KMS-11 (cell line): Measurements from ENCODE around the gene NLRP14.

ENCODE experiments used
- H2AFZ ChIP-seq: fragments of 200-600 bp; sonication (generic); 2 replicates; pipeline ENCODE4 v1.6.1; 2016; ENCODE audit warnings: antibody characterized with exemption, mixed run types, low read depth
- H3K27ac ChIP-seq: fragments of 200-600 bp; sonication (generic); 2 replicates; pipeline ENCODE4 v1.6.1; 2016; ENCODE audit warnings: mild to moderate bottlenecking, mixed run types
- H3K27me3 ChIP-seq: fragments of 200-600 bp; sonication (generic); 2 replicates; pipeline ENCODE4 v1.6.1; 2017; ENCODE audit warnings: mild to moderate bottlenecking, low read depth, mixed run types, moderate library complexity; ENCODE audit not compliant: insufficient read depth
- H3K36me3 ChIP-seq: fragments of 200-600 bp; sonication (generic); 2 replicates; pipeline ENCODE4 v1.6.1; 2017; ENCODE audit warnings: mild to moderate bottlenecking, mixed run types; ENCODE audit not compliant: insufficient read depth
- H3K4me1 ChIP-seq: fragments of 200-600 bp; sonication (generic); 2 replicates; pipeline ENCODE4 v1.6.1; 2016; ENCODE audit warnings: mild to moderate bottlenecking, low read depth, mixed run types; ENCODE audit not compliant: poor library complexity, severe bottlenecking
- H3K4me2 ChIP-seq: fragments of 200-600 bp; sonication (generic); 2 replicates; pipeline ENCODE4 v1.7.0; 2016; ENCODE audit warnings: mild to moderate bottlenecking, mixed run types
- H3K4me3 ChIP-seq: fragments of 200-600 bp; sonication (generic); IDR thresholded peaks from 2 replicates; pipeline ENCODE4 v1.6.1; 2017; ENCODE audit warnings: low read depth, low read length, mixed read lengths; ENCODE audit not compliant: insufficient read depth
- H3K79me2 ChIP-seq: fragments of 200-600 bp; sonication (generic); 2 replicates; pipeline ENCODE4 v1.6.1; 2016; ENCODE audit warnings: low read depth, mixed run types; ENCODE audit not compliant: insufficient read depth
- H3K9ac ChIP-seq: fragments of 200-600 bp; sonication (generic); 2 replicates; pipeline ENCODE4 v1.6.1; 2016; ENCODE audit warnings: mild to moderate bottlenecking, mixed run types
- H4K20me1 ChIP-seq: fragments of 200-600 bp; sonication (generic); 2 replicates; pipeline ENCODE4 v1.6.1; 2016; ENCODE audit warnings: mild to moderate bottlenecking, mixed run types; ENCODE audit not compliant: insufficient read depth
- TF ChIP-seq, protein P1 (sequence below): fragments of 200-600 bp; sonication (generic); conservative IDR thresholded peaks from 2 replicates; pipeline ENCODE4 v1.6.1; 2017; ENCODE audit warnings: low read depth, mild to moderate bottlenecking, antibody characterized with exemption, low read length, moderate library complexity, mixed read lengths

Gene NLRP14

DNA sequence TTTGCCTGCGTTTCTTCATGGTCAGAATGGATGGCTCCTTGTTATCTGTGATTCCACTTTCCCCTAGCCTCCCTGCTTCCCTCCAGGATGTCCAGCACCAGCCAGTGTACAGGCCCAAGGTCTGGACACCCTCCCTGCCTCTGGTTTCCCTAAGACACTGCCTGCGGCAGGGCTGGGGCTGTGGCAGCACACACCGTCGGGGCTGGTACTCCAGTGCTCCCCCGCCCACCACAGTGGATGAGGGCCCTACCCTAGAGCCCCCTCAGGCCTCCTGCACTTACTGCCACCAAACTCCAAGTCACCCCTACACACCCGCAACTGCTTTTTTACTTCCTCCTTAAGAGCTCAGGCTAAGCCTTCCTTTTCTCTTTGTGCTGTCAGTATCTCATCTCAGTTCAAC lies 29.1 kb upstream of the NLRP14 start:
- no peak overlapping the region for H3K9ac ChIP-seq
- no peak overlapping the region for H3K27ac ChIP-seq

DNA sequence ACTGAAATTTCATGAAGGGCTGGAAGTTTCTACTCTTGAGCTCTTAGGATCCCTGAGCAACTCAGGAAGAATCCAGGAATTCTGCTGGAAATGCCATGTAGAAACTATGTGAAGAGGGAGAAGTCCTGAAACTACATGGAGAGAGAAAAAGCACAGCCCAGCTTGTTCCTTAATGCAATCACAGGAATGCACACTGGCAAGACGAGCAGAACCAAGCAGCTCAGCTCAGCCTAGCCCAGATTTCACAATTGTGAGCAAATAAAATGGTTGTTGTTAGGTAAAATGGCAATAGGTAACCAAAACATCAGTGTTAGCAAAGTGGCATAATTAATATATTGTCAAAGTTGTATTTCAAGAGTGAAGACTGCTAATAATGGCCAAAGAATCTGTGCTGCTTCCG lies 28.3 kb upstream of the NLRP14 start:
- TF ChIP-seq, protein P1, sequence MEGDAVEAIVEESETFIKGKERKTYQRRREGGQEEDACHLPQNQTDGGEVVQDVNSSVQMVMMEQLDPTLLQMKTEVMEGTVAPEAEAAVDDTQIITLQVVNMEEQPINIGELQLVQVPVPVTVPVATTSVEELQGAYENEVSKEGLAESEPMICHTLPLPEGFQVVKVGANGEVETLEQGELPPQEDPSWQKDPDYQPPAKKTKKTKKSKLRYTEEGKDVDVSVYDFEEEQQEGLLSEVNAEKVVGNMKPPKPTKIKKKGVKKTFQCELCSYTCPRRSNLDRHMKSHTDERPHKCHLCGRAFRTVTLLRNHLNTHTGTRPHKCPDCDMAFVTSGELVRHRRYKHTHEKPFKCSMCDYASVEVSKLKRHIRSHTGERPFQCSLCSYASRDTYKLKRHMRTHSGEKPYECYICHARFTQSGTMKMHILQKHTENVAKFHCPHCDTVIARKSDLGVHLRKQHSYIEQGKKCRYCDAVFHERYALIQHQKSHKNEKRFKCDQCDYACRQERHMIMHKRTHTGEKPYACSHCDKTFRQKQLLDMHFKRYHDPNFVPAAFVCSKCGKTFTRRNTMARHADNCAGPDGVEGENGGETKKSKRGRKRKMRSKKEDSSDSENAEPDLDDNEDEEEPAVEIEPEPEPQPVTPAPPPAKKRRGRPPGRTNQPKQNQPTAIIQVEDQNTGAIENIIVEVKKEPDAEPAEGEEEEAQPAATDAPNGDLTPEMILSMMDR = no peak
- no peaks in the 10 kb centered on the region for H4K20me1 ChIP-seq
- no peak overlapping the region for H3K4me2 ChIP-seq
- no peak overlapping the region for H3K27ac ChIP-seq
- no peaks in the 10 kb centered on the region for H3K79me2 ChIP-seq
- H3K4me1 ChIP-seq = no peaks in the 10 kb centered on the region
- H2AFZ ChIP-seq = no peak overlapping the region
- H3K4me3 ChIP-seq = no peak overlapping the region
- H3K9ac ChIP-seq = no peak overlapping the region
- H3K27me3 ChIP-seq = no peaks in the 10 kb centered on the region
- H3K36me3 ChIP-seq = no peaks in the 10 kb centered on the region

More for the DNA sequence above, 29.1 kb upstream of the NLRP14 start:
- Histone ChIP-seq H2AFZ (no peak overlapping the region), H3K4me2 (no peak overlapping the region), H3K4me1 (no peaks in the 10 kb centered on the region), H3K4me3 (no peak overlapping the region), H4K20me1 (no peaks in the 10 kb centered on the region), H3K79me2 (no peaks in the 10 kb centered on the region), H3K36me3 (no peaks in the 10 kb centered on the region), H3K27me3 (no peaks in the 10 kb centered on the region)
- TF ChIP-seq, protein P1 = no peak

DNA sequence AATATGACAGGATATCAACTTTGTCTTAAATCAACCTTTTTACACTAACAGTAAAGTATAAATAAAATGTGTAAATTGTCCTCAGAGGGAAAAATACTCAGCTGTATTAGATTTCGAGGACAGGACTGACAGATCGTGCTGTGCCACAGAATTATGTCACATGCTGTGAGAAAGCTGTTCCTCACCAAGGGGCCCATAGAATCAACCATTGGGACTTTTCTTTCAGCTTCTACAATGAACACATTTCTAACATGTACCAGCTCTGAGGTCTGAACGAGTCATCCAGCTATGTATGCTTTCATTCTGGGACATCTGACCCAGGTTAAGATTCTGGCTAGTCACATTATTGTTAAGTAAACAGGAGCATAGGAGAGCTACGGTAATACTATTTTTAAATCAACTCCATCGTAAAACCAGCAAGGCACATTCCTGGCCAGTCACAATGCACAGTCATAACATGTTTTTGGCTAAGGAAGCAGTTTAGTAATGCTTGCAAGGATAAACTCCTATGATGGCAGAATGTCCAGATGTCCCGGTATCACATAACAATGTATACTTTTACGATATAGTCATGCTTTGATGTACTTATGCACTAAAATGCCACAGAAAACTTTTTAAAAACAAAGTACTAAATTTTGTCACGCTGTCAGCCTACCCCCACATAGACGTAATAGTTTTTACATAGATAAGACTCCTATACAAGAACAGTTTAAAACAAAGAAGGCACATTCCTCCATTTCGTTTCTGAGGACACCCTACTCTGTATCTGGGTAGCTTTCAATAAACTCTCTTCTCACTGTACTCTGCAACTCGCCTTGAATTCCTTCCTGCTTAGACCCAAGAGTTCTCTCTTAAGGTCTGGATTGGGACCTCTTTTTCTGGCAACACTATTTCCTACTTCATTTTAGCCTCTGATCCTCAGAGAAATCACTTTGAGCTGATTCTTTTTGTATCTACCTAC lies 27.5 kb upstream of the NLRP14 start:
- no peaks in the 10 kb centered on the region for H3K36me3 ChIP-seq
- H2AFZ ChIP-seq = no peak overlapping the region
- H4K20me1 ChIP-seq = no peaks in the 10 kb centered on the region
- no peak overlapping the region for H3K4me3 ChIP-seq
- H3K9ac ChIP-seq = no peak overlapping the region
- H3K27me3 ChIP-seq = no peaks in the 10 kb centered on the region
- no peaks in the 10 kb centered on the region for H3K4me1 ChIP-seq
- no peaks in the 10 kb centered on the region for H3K79me2 ChIP-seq
- TF ChIP-seq, protein P1 = no peak
- no peak overlapping the region for H3K27ac ChIP-seq
- H3K4me2 ChIP-seq = no peak overlapping the region

DNA sequence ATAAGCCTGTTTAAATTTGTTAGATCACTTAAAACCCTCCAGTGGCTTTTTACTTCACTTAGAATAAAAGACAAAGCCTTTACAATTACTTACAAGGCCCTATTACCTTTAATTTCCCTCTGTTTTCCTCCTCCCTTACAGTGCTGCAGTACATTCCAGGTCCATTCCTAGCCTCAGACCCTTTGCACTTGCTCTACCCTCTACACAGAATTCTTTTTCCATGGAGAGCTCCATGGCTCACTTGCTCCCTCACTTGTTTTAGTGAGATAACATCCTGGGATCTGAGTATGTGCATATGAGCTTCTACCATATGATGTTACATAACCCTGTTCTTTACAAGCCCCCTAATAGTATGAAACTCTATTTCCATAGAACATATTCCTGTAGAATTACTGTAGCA lies 24.6 kb upstream of the NLRP14 start:
- no peak overlapping the region for H3K9ac ChIP-seq
- TF ChIP-seq, protein P1 = no peak
- H2AFZ ChIP-seq = no peak overlapping the region
- H3K36me3 ChIP-seq = no peaks in the 10 kb centered on the region
- no peak overlapping the region for H3K4me2 ChIP-seq
- no peaks in the 10 kb centered on the region for H3K4me1 ChIP-seq
- H3K27me3 ChIP-seq = no peaks in the 10 kb centered on the region
- H4K20me1 ChIP-seq = no peaks in the 10 kb centered on the region
- H3K27ac ChIP-seq = no peak overlapping the region
- no peaks in the 10 kb centered on the region for H3K79me2 ChIP-seq
- no peak overlapping the region for H3K4me3 ChIP-seq
